Sigmoid colon (tissue), 7 donors: ENCODE data around the gene PSENEN. TPM values are rescaled to one million over a fixed set of nuclear protein-coding genes. Genes with fewer than 3 reads are reported as not detected.
"Not testable (repeated sequence)": the region's sequence is repeated elsewhere in the genome, so short reads cannot be mapped to it uniquely, and the experiment has no call there.

Experiments
- DNase-seq: peaks from one replicate; pipeline ENCODE4 v3.0.0-alpha.2; 2019
- H3K27ac ChIP-seq, 4 donors: fragments of 200-600 bp; sonication (generic); one replicate each; pipeline ENCODE4 v1.5.1; 2016 to 2019; ENCODE audit warnings: mild to moderate bottlenecking in 1 of 4
- H3K27me3 ChIP-seq, 3 donors: fragments of 200-600 bp; sonication (generic); one replicate each; pipeline ENCODE4 v1.5.1; 2019; ENCODE audit warnings: mild to moderate bottlenecking in 1 of 3
- H3K36me3 ChIP-seq, 4 donors: fragments of 200-600 bp; sonication (generic); one replicate each; pipeline ENCODE4 v1.5.1; 2016 to 2019
- H3K4me1 ChIP-seq, 4 donors: fragments of 200-600 bp; sonication (generic); one replicate each; pipeline ENCODE4 v1.5.1; 2017 to 2019
- H3K4me3 ChIP-seq, 4 donors: fragments of 200-600 bp; sonication (generic); one replicate each; pipeline ENCODE4 v1.5.1; 2017 to 2019; ENCODE audit warnings: mild to moderate bottlenecking in 2 of 4, moderate library complexity in 1 of 4
- H3K9me3 ChIP-seq, 4 donors: fragments of 200-600 bp in 3 of 4; sonication (generic) in 3 of 4; one replicate each; pipeline versions ENCODE4 v1.5.1 to v1.6.1; 2013 to 2019
- CTCF ChIP-seq, 4 experiments: fragments of 450-650 bp in 3 of 4; fragments of 200-600 bp in 1 of 4; IDR thresholded peaks; one replicate each; pipeline ENCODE4 v1.5.1; 2016 to 2019; ENCODE audit warnings: antibody characterized with exemption in 4 of 4, mild to moderate bottlenecking in 3 of 4, moderate library complexity in 2 of 4
- EP300 ChIP-seq, 4 donors: sonication (generic); formaldehyde crosslinking; IDR thresholded peaks; one replicate each; pipeline ENCODE4 v1.6.1; 2017; ENCODE audit warnings: antibody characterized with exemption in 4 of 4
- POLR2A ChIP-seq, 2 donors: fragments of 450-650 bp; IDR thresholded peaks; one replicate each; pipeline ENCODE4 v1.6.1; 2016; ENCODE audit warnings: antibody characterized with exemption in 2 of 2, mild to moderate bottlenecking in 2 of 2, moderate library complexity in 2 of 2
- POLR2AphosphoS5 ChIP-seq, 4 donors: sonication (generic); formaldehyde crosslinking; IDR thresholded peaks; one replicate each; pipeline ENCODE4 v1.6.1; 2017; ENCODE audit warnings: antibody characterized with exemption in 4 of 4
- WGBS, 2 donors: extraction: QIAGEN DNeasy Blood & Tissue Kit; methylation state at CpG; one replicate each; pipeline ENCODE4 v1.1.7; 2013; 5-methylcytosine and 5-hydroxymethylcytosine counted together
- intact Hi-C: fragments of 100-400 bp; cut with DNase I; formaldehyde crosslinking; loops from one replicate; pipeline ENCODE4 v1.15.1; 2023
- polyA plus RNA-seq, 3 donors: library from polyadenylated mRNA; stranded (reverse); fragments of 200-250 nt; gene quantifications; one replicate each; pipeline ENCODE4 v1.2.3, GENCODE V29; 2013
- total RNA-seq, 4 donors: library from RNA; depleted of rRNA; stranded (reverse); fragments of >200 nt; gene quantifications; one replicate each; pipeline ENCODE4 v1.1.0, GENCODE V29; 2016
- donor health status: healthy with polysubstance abuse.
- donor health status: Bipolar disorder and iron deficiency.
- donor health status: healthy.

The PSENEN gene
- total and polyA plus RNA-seq, 7 donors, result 27.8 to 72.3 (median 44.9) TPM

- Histone ChIP-seq H3K4me1 (peaks cover 0 to 11% (median 0%) of the 10 kb centered on the region in 4 donors), H3K36me3 (peaks cover 0 to 30% (median 7%) of the 10 kb centered on the region in 4 donors), H3K27me3 (no peaks in the 10 kb centered on the region), H3K4me3 (no peak overlapping the region), H3K27ac (no peak overlapping the region), H3K9me3 (no peaks in the 10 kb centered on the region)
- no peak for TF ChIP-seq POLR2AphosphoS5 (IDR thresholded peaks at IDR 0.05)
- DNase-seq, result no peak
- intact Hi-C loops, result no loop called here
- 88 to 92% methylated on average over 15 of the region's 15 CpGs for WGBS, 2 donors
These were observed 22.6 kb downstream of the PSENEN start for GRCh38 chr19:35768082-35768421.

- H3K36me3 ChIP-seq, H3K27me3 ChIP-seq, H3K4me3 ChIP-seq, DNase-seq, H3K27ac ChIP-seq, intact Hi-C loops, H3K9me3 ChIP-seq: not testable (repeated sequence)
- peaks cover 0 to 30% (median 14%) of the 10 kb centered on the region in 4 donors for H3K4me1 ChIP-seq
- 93 to 95% methylated on average over 5 of the region's 5 CpGs for WGBS, 2 donors
These were observed 26.9 kb downstream of the PSENEN start for GRCh38 chr19:35772362-35772761.

- Histone ChIP-seq H3K27ac (no peak overlapping the region), H3K27me3 (no peaks in the 10 kb centered on the region), H3K36me3 (peaks cover 0 to 6% (median 3%) of the 10 kb centered on the region in 4 donors), H3K4me3 (no peak overlapping the region), H3K9me3 (no peaks in the 10 kb centered on the region), H3K4me1 (peaks cover 0 to 22% (median 14%) of the 10 kb centered on the region in 4 donors)
- WGBS, 2 donors, result 43 to 74% methylated on average over 9 of the region's 9 CpGs
- intact Hi-C loops, result no loop called here
- no peak for DNase-seq
- TF ChIP-seq EP300 (IDR thresholded peaks at IDR 0.05) (no peak), POLR2A (IDR thresholded peaks at IDR 0.05) (no peak), CTCF (IDR thresholded peaks at IDR 0.05) (no peak), POLR2AphosphoS5 (IDR thresholded peaks at IDR 0.05) (no peak)
These were observed 27.8 kb downstream of the PSENEN start for GRCh38 chr19:35773020-35773806.

- peak overlapping the region in 3 of 4 donors; percentile 76 to 97 (median 78) for H3K4me3 ChIP-seq
- 23 to 58% methylated on average over 16 of the region's 16 CpGs for WGBS, 2 donors
- H3K27me3 ChIP-seq, result no peaks in the 10 kb centered on the region
- H3K27ac ChIP-seq, result no peak overlapping the region
- peaks cover 0 to 15% (median 3%) of the 10 kb centered on the region in 4 donors for H3K36me3 ChIP-seq
- TF ChIP-seq EP300 (IDR thresholded peaks at IDR 0.05), result no peak
- no peak for TF ChIP-seq CTCF (IDR thresholded peaks at IDR 0.05)
- TF ChIP-seq POLR2AphosphoS5 (IDR thresholded peaks at IDR 0.05), result no peak
- no peak for TF ChIP-seq POLR2A (IDR thresholded peaks at IDR 0.05)
- intact Hi-C loops, result loop anchor here (5.0 kb wide), 2 partner anchors 123 to 158 kb away; no protein-coding TSS in a partner anchor
- no peaks in the 10 kb centered on the region for H3K9me3 ChIP-seq
- no peak for DNase-seq
- H3K4me1 ChIP-seq, result peaks cover 0 to 19% (median 14%) of the 10 kb centered on the region in 4 donors
These were observed 29.0 kb downstream of the PSENEN start for GRCh38 chr19:35774274-35775045.

- H3K36me3 ChIP-seq, result peaks cover 0 to 16% (median 3%) of the 10 kb centered on the region in 4 donors
- peaks cover 0 to 19% (median 14%) of the 10 kb centered on the region in 4 donors for H3K4me1 ChIP-seq
- intact Hi-C loops, result loop anchor here (5.0 kb wide), 2 partner anchors 122 to 157 kb away; no protein-coding TSS in a partner anchor
- peak overlapping the region in 3 of 4 donors; percentile 76 to 97 (median 78) for H3K4me3 ChIP-seq
- no peak overlapping the region for H3K27ac ChIP-seq
- no peaks in the 10 kb centered on the region for H3K27me3 ChIP-seq
- H3K9me3 ChIP-seq, result no peaks in the 10 kb centered on the region
- TF ChIP-seq POLR2AphosphoS5 (IDR thresholded peaks at IDR 0.05) (no peak), CTCF (IDR thresholded peaks at IDR 0.05) (no peak), EP300 (IDR thresholded peaks at IDR 0.05) (no peak), POLR2A (IDR thresholded peaks at IDR 0.05) (no peak)
- no peak for DNase-seq
- 8 to 37% methylated on average over 9 of the region's 9 CpGs for WGBS, 2 donors
These were observed 29.5 kb downstream of the PSENEN start for GRCh38 chr19:35775046-35775297.
